HepG2 (cell line): Measurements from ENCODE around the gene FAM187B. TPM values are rescaled to one million over a fixed set of nuclear protein-coding genes. Genes with fewer than 3 reads are reported as not detected.
A peak's percentile ranks its signal among the peaks of the same experiment; 100 is the strongest.

Source experiments
- ATAC-seq: fragments of 200-7000 bp; cut with Tn5 transposase; 3 replicates; pipeline ENCODE4 v1.9.1; 2020; ENCODE audit warnings: mild to moderate bottlenecking, moderate library complexity
- BruUV-seq: library from RNA; stranded (reverse); fragments of 400-500 nt; replicated peaks from 2 replicates; lab custom pipeline; 2021; lab: Mats Ljungman, UMichigan
- CTCF ChIA-PET: fragments of 300-600 bp; formaldehyde crosslinking; extraction: SDS; loops from one replicate; lab custom pipeline; 2021; ENCODE audit warnings: low total read pairs, inconsistent platforms, low intra/inter-chr PET ratio; lab: Yijun Ruan, JAX
- POLR2A ChIA-PET: fragments of 350-600 bp; sonication (Branson Sonifier 250); formaldehyde crosslinking; loops from one replicate; lab custom pipeline; 2020; ENCODE audit warnings: antibody characterized with exemption, inconsistent platforms; lab: Yijun Ruan, JAX
- DNase-seq: peaks from one replicate; pipeline ENCODE4 v3.0.0-alpha.2; 2015; ENCODE audit warnings: low spot score
- FAIRE-seq: peaks from 3 replicates; lab custom pipeline; 2011; peaks lifted over from hg19 to GRCh38; lab: Jason Lieb, UNC
- H2AFZ ChIP-seq: one replicate; pipeline ENCODE4 v1.6.1; 2011; ENCODE audit warnings: low read length, inconsistent platforms
- H3K27ac ChIP-seq: fragments of 300-600 bp; 3 replicates; pipeline ENCODE4 v1.8.0; 2011; ENCODE audit warnings: mixed run types, mild to moderate bottlenecking, mixed read lengths, low read length, inconsistent platforms; ENCODE audit not compliant: insufficient read depth; ENCODE audit errors: extremely low read length
- H3K27me3 ChIP-seq, 2 experiments: fragments of 200-600 bp in 1 of 2; 2 replicates in 1 of 2; 3 replicates in 1 of 2; pipeline versions ENCODE4 v1.6.0 to v1.8.0; 2011; ENCODE audit warnings: low read length in 2 of 2, mild to moderate bottlenecking in 2 of 2, moderate library complexity in 2 of 2, inconsistent platforms in 1 of 2; ENCODE audit not compliant: insufficient read depth in 2 of 2, control insufficient read depth in 1 of 2
- H3K36me3 ChIP-seq, 2 experiments: fragments of 200-600 bp in 1 of 2; replicated peaks in 1 of 2; 2 replicates in 1 of 2; 3 replicates in 1 of 2; pipeline versions ENCODE4 v1.5.1 to v1.8.0; 2011; ENCODE audit warnings: low read length in 2 of 2, inconsistent platforms in 1 of 2; ENCODE audit not compliant: insufficient read depth in 2 of 2, control insufficient read depth in 1 of 2
- H3K4me1 ChIP-seq: 2 replicates; pipeline ENCODE4 v1.5.1; 2012; ENCODE audit warnings: low read length, inconsistent platforms; ENCODE audit not compliant: insufficient read depth
- H3K4me2 ChIP-seq: 2 replicates; pipeline ENCODE4 v1.6.0; 2011; ENCODE audit warnings: low read depth, low read length, inconsistent platforms
- H3K4me3 ChIP-seq, 3 experiments: fragments of 200-600 bp in 1 of 3; sonication (generic), shearing (Covaris generic) in 1 of 3; replicated peaks in 1 of 3; 2 replicates each; pipeline ENCODE4 v1.5.1; 2011 to 2016; ENCODE audit warnings: low read length in 3 of 3, inconsistent platforms in 2 of 3, low read depth in 2 of 3, mild to moderate bottlenecking in 2 of 3, control low read depth in 1 of 3, mixed read lengths in 1 of 3; ENCODE audit not compliant: insufficient read depth in 1 of 3
- H3K79me2 ChIP-seq: one replicate; pipeline ENCODE4 v1.6.1; 2011; ENCODE audit warnings: low read length, inconsistent platforms; ENCODE audit not compliant: insufficient read depth
- H3K9ac ChIP-seq: 2 replicates; pipeline ENCODE4 v1.6.0; 2011; ENCODE audit warnings: mild to moderate bottlenecking, low read depth, low read length, inconsistent platforms; ENCODE audit not compliant: insufficient read depth
- H3K9me3 ChIP-seq: 2 replicates; pipeline ENCODE4 v1.5.1; 2012; ENCODE audit warnings: mild to moderate bottlenecking, low read length
- H4K20me1 ChIP-seq: 2 replicates; pipeline ENCODE4 v1.6.0; 2011; ENCODE audit warnings: inconsistent platforms, mild to moderate bottlenecking, low read length, moderate library complexity; ENCODE audit not compliant: insufficient read depth
- ARID5B ChIP-seq: IDR thresholded peaks from 2 replicates; pipeline ENCODE4 v1.4.0; 2020; ENCODE audit warnings: mild to moderate bottlenecking, missing genetic modification reagents
- ARNT ChIP-seq: fragments of 450-650 bp; IDR thresholded peaks from 2 replicates; pipeline ENCODE4 v1.6.1; 2017
- FOSL1 ChIP-seq: sonication (generic); formaldehyde crosslinking; IDR thresholded peaks from 2 replicates; pipeline ENCODE4 v1.9.0; 2021; ENCODE audit warnings: missing genetic modification reagents, borderline replicate concordance
- GTF2F1 ChIP-seq: fragments of 150-350 bp; IDR thresholded peaks from 2 replicates; pipeline ENCODE4 v1.6.1; 2014; ENCODE audit warnings: low read length
- HOXA3 ChIP-seq: sonication (generic); formaldehyde crosslinking; IDR thresholded peaks from 2 replicates; pipeline ENCODE4 v1.5.0; 2020; ENCODE audit warnings: missing genetic modification reagents
- KLF11 ChIP-seq: IDR thresholded peaks from 2 replicates; pipeline ENCODE4 v1.6.1; 2016; ENCODE audit warnings: missing compliant biosample characterization
- MAFG ChIP-seq: sonication (generic); formaldehyde crosslinking; IDR thresholded peaks from 2 replicates; pipeline ENCODE4 v1.5.1; 2020; ENCODE audit warnings: mild to moderate bottlenecking, missing genetic modification reagents
- MTF2 ChIP-seq: sonication (generic); formaldehyde crosslinking; IDR thresholded peaks from 2 replicates; pipeline ENCODE4 v1.5.0; 2020; ENCODE audit warnings: missing genetic modification reagents, borderline replicate concordance
- SAP130 ChIP-seq: IDR thresholded peaks from 2 replicates; pipeline ENCODE4 v1.6.1; 2016; ENCODE audit warnings: low read depth
- STAG1 ChIP-seq: sonication (generic); formaldehyde crosslinking; IDR thresholded peaks from 2 replicates; pipeline ENCODE4 v1.4.0; 2020; ENCODE audit warnings: missing genetic modification reagents
- THAP11 ChIP-seq: IDR thresholded peaks from 2 replicates; pipeline ENCODE4 v1.6.1; 2016; ENCODE audit warnings: missing biosample characterization, missing genetic modification reagents
- ZBTB46 ChIP-seq: sonication (generic); formaldehyde crosslinking; IDR thresholded peaks from 2 replicates; pipeline ENCODE4 v1.4.0; 2020; ENCODE audit warnings: mild to moderate bottlenecking, missing genetic modification reagents, borderline replicate concordance
- ZFP41 ChIP-seq: sonication (generic); formaldehyde crosslinking; IDR thresholded peaks from 2 replicates; pipeline ENCODE4 v1.4.0; 2020; ENCODE audit warnings: mild to moderate bottlenecking, missing genetic modification reagents, borderline replicate concordance
- ZNF101 ChIP-seq: sonication (generic); formaldehyde crosslinking; IDR thresholded peaks from 2 replicates; pipeline ENCODE4 v1.4.0; 2020; ENCODE audit warnings: mild to moderate bottlenecking, low read depth, missing genetic modification reagents, borderline replicate concordance
- ZNF292 ChIP-seq: sonication (generic); formaldehyde crosslinking; IDR thresholded peaks from 2 replicates; pipeline ENCODE4 v1.8.1; 2022; ENCODE audit warnings: mild to moderate bottlenecking, low read depth, missing genetic modification reagents, borderline replicate concordance
- ZNF430 ChIP-seq: sonication (generic); formaldehyde crosslinking; IDR thresholded peaks from 2 replicates; pipeline ENCODE4 v1.9.0; 2021; ENCODE audit warnings: mild to moderate bottlenecking, missing genetic modification reagents
- ZNF431 ChIP-seq: sonication (generic); formaldehyde crosslinking; IDR thresholded peaks from 2 replicates; pipeline ENCODE4 v1.9.0; 2022; ENCODE audit warnings: missing genetic modification reagents, low read depth, mild to moderate bottlenecking, borderline replicate concordance
- ZNF484 ChIP-seq: sonication (generic); formaldehyde crosslinking; IDR thresholded peaks from 2 replicates; pipeline ENCODE4 v1.5.1; 2020; ENCODE audit warnings: mild to moderate bottlenecking, low read depth, missing genetic modification reagents, borderline replicate concordance
- ZNF567 ChIP-seq: sonication (generic); formaldehyde crosslinking; IDR thresholded peaks from 2 replicates; pipeline ENCODE4 v1.8.1; 2023; ENCODE audit warnings: mild to moderate bottlenecking, missing genetic modification reagents, borderline replicate concordance
- ZNF644 ChIP-seq: IDR thresholded peaks from 2 replicates; pipeline ENCODE4 v1.6.1; 2016; ENCODE audit warnings: low read depth
- ZNF713 ChIP-seq: sonication (generic); formaldehyde crosslinking; IDR thresholded peaks from 2 replicates; pipeline ENCODE4 v1.4.0; 2020; ENCODE audit warnings: mild to moderate bottlenecking, missing genetic modification reagents
- ZNF816 ChIP-seq: sonication (generic); formaldehyde crosslinking; IDR thresholded peaks from 2 replicates; pipeline ENCODE4 v1.8.0; 2022; ENCODE audit warnings: missing genetic modification reagents, mild to moderate bottlenecking, borderline replicate concordance
- WGBS: methylation state at CpG from one replicate; pipeline ENCODE4 v1.1.6; 2017; ENCODE audit warnings: low lambda C conversion rate; 5-methylcytosine and 5-hydroxymethylcytosine counted together
- in situ Hi-C: cut with HindIII; loops from 2 replicates; pipeline ENCODE4 v1.10.0; 2017; ENCODE audit warnings: low pct_unique_long_range_greater_than_20kb; ENCODE audit not compliant: extremely low pct_ligation_motif_present
- intact Hi-C: fragments of 100-400 bp; cut with micrococcal nuclease; formaldehyde crosslinking; loops from one replicate; pipeline ENCODE4 v1.10.0; 2022; ENCODE audit not compliant: unreplicated experiment
- polyA plus RNA-seq, 8 experiments: library from polyadenylated mRNA; depleted of rRNA in 3 of 8; stranded (reverse) in 7 of 8; unstranded in 1 of 8; fragments of >200 nt; fragmentation: Illumina TruSeq in 4 of 8; extraction: Trizol in 4 of 8; gene quantifications; 2 replicates each; pipeline versions ENCODE4 v1.2.1 to v1.2.3, GENCODE V29; 2011 to 2016; ENCODE audit warnings: low read depth in 4 of 8, missing spikeins in 1 of 8, mixed read lengths in 1 of 8; ENCODE audit not compliant: insufficient read depth in 1 of 8
- total RNA-seq, 5 experiments: library from RNA; depleted of rRNA; stranded (reverse); fragments of >200 nt; fragmentation: Illumina TruSeq; extraction: Trizol; gene quantifications; 2 replicates each; pipeline ENCODE4 v1.2.3, GENCODE V29; 2016; ENCODE audit warnings: low read depth in 1 of 5

FAM187B gene
- total and polyA plus RNA-seq, 2 of the 13 experiments (the other 11 are each of a cell fraction or from before 2014, with no cell fraction given), result not detected

GRCh38 chr19:35267353-35267817 is 38.8 kb upstream of the FAM187B start:
- Histone ChIP-seq H3K27me3 (no peaks in the 10 kb centered on the region), H4K20me1 (no peaks in the 10 kb centered on the region), H3K4me3 (peak overlapping the region; percentile 76 to 97 (median 79)), H3K9me3 (no peaks in the 10 kb centered on the region), H2AFZ (no peak overlapping the region), H3K36me3 (peaks cover 20 to 48% of the 10 kb centered on the region in 2 experiments), H3K4me2 (peak overlapping the region; percentile 68), H3K9ac (peak overlapping the region; percentile 79), H3K4me1 (peaks cover 20% of the 10 kb centered on the region), H3K27ac (peak overlapping the region; percentile 69), H3K79me2 (peaks cover 18% of the 10 kb centered on the region)
- WGBS, result 4% methylated on average over 18 of the region's 40 CpGs
- peak; percentile 18; the same call in 2 of the 3 replicates for ATAC-seq
- FAIRE-seq, result no peak
- ChIA-PET POLR2A (interaction anchor here (1.2 kb wide), 1 partner anchor 42 kb away, joined by 3 read pairs; no protein-coding TSS in a partner anchor), CTCF (no interaction called here)
- no peak for DNase-seq
- intact Hi-C loops, result loop anchor here (5.0 kb wide), 1 partner anchor 190 kb away; no protein-coding TSS in a partner anchor
- in situ Hi-C loops, result no loop called here
- BruUV-seq, result TSS peak; percentile 67
- no peak for TF ChIP-seq MTF2 (CRISPR knock-in tag)
- no peak for TF ChIP-seq ZNF484 (CRISPR knock-in tag)
- TF ChIP-seq ZNF292 (CRISPR knock-in tag), result no peak
- TF ChIP-seq ZFP41 (CRISPR knock-in tag), result no peak
- no peak for TF ChIP-seq ZNF101 (CRISPR knock-in tag)
- no peak for TF ChIP-seq ZBTB46 (CRISPR knock-in tag)
- TF ChIP-seq ZNF430 (CRISPR knock-in tag), result 0 out of 2 replicates have a peak, but pooled peaks have one; percentile 7
- TF ChIP-seq KLF11 (CRISPR knock-in tag), result no peak
- TF ChIP-seq ZNF644 (CRISPR knock-in tag), result no peak
- TF ChIP-seq ZNF567 (CRISPR knock-in tag), result 0 out of 2 replicates have a peak, but pooled peaks have one; percentile 43
- no peak for TF ChIP-seq MAFG
- TF ChIP-seq SAP130 (CRISPR knock-in tag), result 0 out of 2 replicates have a peak, but pooled peaks have one; percentile 16
- TF ChIP-seq ARID5B, result 0 out of 2 replicates have a peak, but pooled peaks have one; percentile 10
- no peak for TF ChIP-seq GTF2F1
- TF ChIP-seq ZNF713 (CRISPR knock-in tag), result no peak
- TF ChIP-seq HOXA3 (CRISPR knock-in tag), result no peak
- TF ChIP-seq FOSL1 (CRISPR knock-in tag), result no peak
- peak; percentile 67; the same call in 1 of the 2 replicates for TF ChIP-seq ZNF431 (CRISPR knock-in tag)
- TF ChIP-seq ARNT, result no peak
- TF ChIP-seq ZNF816, result no peak
- no peak for TF ChIP-seq STAG1 (CRISPR knock-in tag)
- TF ChIP-seq THAP11 (CRISPR knock-in tag), result no peak
